ENCODE data around the gene FBXO31. TPM values are rescaled to one million over a fixed set of nuclear protein-coding genes. Genes with fewer than 3 reads are reported as not detected.
A peak's percentile ranks its signal among the peaks of the same experiment; 100 is the strongest.

The FBXO31 gene
- total and polyA plus RNA-seq, 9 of the 15 experiments (the other 6 are each of a cell fraction or from before 2014, with no cell fraction given) = 0.18 to 33.3 (median 10.9) TPM

DNA sequence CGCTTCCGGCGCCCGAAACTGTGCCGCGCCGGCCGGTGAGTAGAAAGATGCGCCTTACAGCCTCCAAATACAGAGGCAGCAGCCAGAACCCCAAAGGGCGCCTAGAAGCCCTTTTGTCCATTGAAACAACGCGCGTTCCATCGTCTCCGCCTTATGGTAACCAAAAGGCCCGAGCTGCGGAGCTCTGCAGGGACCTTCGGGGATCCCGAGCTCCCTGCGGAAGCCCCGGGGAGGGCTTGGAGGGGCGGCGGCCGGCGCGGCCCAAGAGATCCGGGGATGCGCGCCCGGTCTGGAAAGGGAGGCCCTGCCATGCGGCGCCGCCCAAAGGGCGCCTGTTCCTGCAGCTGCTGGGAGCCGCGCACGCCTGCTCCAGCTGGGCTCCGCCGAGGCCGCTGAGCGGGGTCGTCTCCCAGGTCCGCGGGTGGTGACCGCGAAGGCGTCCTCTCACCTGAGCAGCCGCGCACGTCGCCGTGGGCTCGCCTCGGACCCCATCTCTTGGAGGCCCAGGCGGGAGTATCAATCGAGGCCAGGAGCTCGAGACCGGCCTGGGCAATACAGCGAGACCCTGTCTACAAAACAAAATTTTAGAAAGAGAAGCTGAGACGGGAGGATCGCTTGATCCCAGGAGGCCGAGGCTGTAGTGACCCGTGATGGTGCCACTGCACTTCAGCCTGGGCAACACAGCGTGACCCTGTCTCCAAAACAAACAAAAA, 742 bp upstream of the FBXO31 start (continued):
- peak in 1 of 3 experiments; percentile 48; a peak in 1 of 6 replicates for TF ChIP-seq ZBTB11 (CRISPR knock-in tag; IDR thresholded peaks at IDR 0.05)
- 0 out of 2 replicates have a peak, but pooled peaks have one; percentile 9 for TF ChIP-seq LCOR (CRISPR knock-in tag; IDR thresholded peaks at IDR 0.05)
- TF ChIP-seq FOXP1 (CRISPR knock-in tag; IDR thresholded peaks at IDR 0.05) = peak; percentile 17; the same call in 1 of the 2 replicates
- no peak for TF ChIP-seq ZSCAN32 (CRISPR knock-in tag; IDR thresholded peaks at IDR 0.05)
- no peak for TF ChIP-seq MCM5 (IDR thresholded peaks at IDR 0.05; ENCODE audit: low read depth)
- TF ChIP-seq POLR2A (conservative IDR thresholded peaks at IDR 0.05) = peak; percentile 61; the same call in 1 of the 2 replicates
- peak; percentile 2; the same call in 1 of the 2 replicates for TF ChIP-seq ADNP (tag; IDR thresholded peaks at IDR 0.05)
- TF ChIP-seq, protein P1, sequence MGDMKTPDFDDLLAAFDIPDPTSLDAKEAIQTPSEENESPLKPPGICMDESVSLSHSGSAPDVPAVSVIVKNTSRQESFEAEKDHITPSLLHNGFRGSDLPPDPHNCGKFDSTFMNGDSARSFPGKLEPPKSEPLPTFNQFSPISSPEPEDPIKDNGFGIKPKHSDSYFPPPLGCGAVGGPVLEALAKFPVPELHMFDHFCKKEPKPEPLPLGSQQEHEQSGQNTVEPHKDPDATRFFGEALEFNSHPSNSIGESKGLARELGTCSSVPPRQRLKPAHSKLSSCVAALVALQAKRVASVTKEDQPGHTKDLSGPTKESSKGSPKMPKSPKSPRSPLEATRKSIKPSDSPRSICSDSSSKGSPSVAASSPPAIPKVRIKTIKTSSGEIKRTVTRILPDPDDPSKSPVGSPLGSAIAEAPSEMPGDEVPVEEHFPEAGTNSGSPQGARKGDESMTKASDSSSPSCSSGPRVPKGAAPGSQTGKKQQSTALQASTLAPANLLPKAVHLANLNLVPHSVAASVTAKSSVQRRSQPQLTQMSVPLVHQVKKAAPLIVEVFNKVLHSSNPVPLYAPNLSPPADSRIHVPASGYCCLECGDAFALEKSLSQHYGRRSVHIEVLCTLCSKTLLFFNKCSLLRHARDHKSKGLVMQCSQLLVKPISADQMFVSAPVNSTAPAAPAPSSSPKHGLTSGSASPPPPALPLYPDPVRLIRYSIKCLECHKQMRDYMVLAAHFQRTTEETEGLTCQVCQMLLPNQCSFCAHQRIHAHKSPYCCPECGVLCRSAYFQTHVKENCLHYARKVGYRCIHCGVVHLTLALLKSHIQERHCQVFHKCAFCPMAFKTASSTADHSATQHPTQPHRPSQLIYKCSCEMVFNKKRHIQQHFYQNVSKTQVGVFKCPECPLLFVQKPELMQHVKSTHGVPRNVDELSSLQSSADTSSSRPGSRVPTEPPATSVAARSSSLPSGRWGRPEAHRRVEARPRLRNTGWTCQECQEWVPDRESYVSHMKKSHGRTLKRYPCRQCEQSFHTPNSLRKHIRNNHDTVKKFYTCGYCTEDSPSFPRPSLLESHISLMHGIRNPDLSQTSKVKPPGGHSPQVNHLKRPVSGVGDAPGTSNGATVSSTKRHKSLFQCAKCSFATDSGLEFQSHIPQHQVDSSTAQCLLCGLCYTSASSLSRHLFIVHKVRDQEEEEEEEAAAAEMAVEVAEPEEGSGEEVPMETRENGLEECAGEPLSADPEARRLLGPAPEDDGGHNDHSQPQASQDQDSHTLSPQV (IDR thresholded peaks at IDR 0.05) = 0 out of 2 replicates have a peak, but pooled peaks have one; percentile 48
- TF ChIP-seq NELFE (IDR thresholded peaks at IDR 0.05; ENCODE audit: insufficient read depth, insufficient read length) = no peak
- no peak; the same call in 1 of the 2 replicates for TF ChIP-seq CREM (IDR thresholded peaks at IDR 0.05; ENCODE audit: low read depth)
- TF ChIP-seq CREB1 (IDR thresholded peaks at IDR 0.05) = peak; percentile 60
- no peak for TF ChIP-seq CREB1 (CRISPR knock-in tag; IDR thresholded peaks at IDR 0.05)
- no peak for TF ChIP-seq ATF1 (CRISPR knock-in tag; IDR thresholded peaks at IDR 0.05)
- peak; percentile 54 for TF ChIP-seq ATF1 (tag; IDR thresholded peaks at IDR 0.05)
- no peak for TF ChIP-seq HNRNPH1 (optimal IDR thresholded peaks at IDR 0.05; ENCODE audit: low read depth, low read length)
- no peak for TF ChIP-seq GTF2A2 (tag; IDR thresholded peaks at IDR 0.05)
- no peak for TF ChIP-seq HMG20A (CRISPR knock-in tag; conservative IDR thresholded peaks at IDR 0.05)
- TF ChIP-seq, protein P2, sequence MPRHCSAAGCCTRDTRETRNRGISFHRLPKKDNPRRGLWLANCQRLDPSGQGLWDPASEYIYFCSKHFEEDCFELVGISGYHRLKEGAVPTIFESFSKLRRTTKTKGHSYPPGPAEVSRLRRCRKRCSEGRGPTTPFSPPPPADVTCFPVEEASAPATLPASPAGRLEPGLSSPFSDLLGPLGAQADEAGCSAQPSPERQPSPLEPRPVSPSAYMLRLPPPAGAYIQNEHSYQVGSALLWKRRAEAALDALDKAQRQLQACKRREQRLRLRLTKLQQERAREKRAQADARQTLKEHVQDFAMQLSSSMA (CRISPR knock-in tag; IDR thresholded peaks at IDR 0.05) = no peak
- no peak for TF ChIP-seq FOXJ3 (CRISPR knock-in tag; IDR thresholded peaks at IDR 0.05)

Data from K562 (cell line).